Activated CD8-positive, alpha-beta memory T cell treated with anti-CD3 and anti-CD28 coated beads, Interleukin-2, amount 50 U/mL, for 4 hours (primary cell): ENCODE results near the gene NOP9.
A peak's percentile ranks its signal among the peaks of the same experiment; 100 is the strongest.
"Not testable (repeated sequence)": the region's sequence is repeated elsewhere in the genome, so short reads cannot be mapped to it uniquely, and the experiment has no call there.

Source experiments
- DNase-seq: peaks from one replicate; pipeline ENCODE4 v3.0.0-alpha.2; 2020

Gene NOP9

DNA sequence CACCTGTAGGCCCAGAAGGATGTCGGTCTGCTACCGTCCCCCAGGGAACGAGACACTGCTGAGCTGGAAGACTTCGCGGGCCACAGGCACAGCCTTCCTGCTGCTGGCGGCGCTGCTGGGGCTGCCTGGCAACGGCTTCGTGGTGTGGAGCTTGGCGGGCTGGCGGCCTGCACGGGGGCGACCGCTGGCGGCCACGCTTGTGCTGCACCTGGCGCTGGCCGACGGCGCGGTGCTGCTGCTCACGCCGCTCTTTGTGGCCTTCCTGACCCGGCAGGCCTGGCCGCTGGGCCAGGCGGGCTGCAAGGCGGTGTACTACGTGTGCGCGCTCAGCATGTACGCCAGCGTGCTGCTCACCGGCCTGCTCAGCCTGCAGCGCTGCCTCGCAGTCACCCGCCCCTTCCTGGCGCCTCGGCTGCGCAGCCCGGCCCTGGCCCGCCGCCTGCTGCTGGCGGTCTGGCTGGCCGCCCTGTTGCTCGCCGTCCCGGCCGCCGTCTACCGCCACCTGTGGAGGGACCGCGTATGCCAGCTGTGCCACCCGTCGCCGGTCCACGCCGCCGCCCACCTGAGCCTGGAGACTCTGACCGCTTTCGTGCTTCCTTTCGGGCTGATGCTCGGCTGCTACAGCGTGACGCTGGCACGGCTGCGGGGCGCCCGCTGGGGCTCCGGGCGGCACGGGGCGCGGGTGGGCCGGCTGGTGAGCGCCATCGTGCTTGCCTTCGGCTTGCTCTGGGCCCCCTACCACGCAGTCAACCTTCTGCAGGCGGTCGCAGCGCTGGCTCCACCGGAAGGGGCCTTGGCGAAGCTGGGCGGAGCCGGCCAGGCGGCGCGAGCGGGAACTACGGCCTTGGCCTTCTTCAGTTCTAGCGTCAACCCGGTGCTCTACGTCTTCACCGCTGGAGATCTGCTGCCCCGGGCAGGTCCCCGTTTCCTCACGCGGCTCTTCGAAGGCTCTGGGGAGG is 11.3 kb downstream of the NOP9 start, which contains the start of gene LTB4R:
Gene LTB4R, plus strand, starts transcription at position 857 of the 959 bp plus-strand sequence. CDS start 4,150 bp downstream, outside the sequence.
- DNase-seq = peak; percentile 65

DNA sequence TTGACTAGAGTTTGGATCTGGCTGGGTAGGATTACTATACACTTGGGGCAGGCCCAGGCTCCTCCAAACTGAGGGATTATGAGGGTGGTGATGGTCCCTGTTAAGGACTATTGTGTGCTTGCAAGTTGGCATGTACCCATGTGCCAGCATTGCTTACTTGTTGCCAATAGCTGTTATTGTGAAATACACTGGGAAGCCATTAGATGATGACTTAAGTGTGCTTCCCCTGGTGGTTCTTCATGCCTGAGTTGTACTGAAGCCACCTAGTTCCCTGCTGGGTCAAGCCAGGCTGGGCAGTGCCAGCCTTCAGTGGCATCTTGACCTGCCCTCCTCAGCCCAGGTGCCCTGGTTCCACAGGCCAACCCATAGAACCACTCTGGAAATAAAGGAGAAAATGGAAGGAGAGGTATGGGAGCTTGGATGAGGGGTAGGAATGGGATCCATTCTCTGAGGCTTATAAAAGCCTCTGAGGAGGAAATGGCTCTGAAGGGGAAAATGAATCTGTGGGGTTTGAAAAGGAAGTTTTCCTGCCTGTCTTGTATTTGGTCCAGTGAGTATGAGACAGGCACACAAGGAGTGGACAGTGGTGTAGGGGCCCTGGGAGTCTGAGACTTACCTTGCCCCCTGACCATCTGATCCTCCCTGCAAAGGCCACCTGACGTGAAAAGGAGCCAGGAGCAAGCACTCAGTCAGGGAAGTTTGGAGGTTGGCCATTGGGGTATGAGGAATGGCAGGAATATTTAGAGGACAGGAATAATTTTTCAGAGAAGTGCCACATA is 12.4 kb downstream of the NOP9 start:
- DNase-seq = no peak

DNA sequence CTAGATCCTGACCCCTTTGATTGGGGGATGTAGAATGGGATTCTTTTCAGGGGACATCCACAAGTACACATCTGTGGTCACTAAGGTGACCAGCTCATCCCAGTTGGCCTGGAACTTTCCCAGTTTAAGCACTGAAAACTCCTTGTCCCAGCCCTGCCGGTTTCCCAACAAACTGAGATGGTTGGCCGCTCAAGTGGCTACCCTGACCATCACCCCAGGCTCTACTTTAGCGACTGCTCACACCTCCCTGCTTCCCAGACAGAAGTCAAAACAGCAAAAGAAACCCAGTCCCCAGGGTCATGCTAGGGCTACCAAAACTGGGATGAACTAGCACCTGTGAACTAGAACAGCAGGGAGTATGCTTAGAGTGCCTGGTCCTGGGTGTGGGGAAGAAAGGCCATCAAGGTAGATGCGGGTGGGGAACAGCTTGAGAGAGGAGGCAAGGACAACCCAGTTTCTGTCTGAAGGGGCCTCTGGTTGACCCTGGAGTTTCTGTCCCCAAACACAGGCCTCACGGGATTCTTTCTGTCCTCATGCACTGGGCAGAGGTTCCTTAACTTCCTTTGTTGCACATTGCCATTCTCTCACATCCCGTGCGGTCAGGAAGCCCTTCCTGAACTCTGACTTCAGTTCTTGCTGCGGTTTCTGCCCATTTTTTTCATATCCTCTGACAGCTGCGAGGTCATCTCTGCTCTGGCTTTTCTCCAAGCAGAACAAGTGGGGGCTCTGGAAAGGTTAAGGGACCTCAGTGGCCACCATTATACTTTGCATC is 13.3 kb downstream of the NOP9 start:
- no peak for DNase-seq

DNA sequence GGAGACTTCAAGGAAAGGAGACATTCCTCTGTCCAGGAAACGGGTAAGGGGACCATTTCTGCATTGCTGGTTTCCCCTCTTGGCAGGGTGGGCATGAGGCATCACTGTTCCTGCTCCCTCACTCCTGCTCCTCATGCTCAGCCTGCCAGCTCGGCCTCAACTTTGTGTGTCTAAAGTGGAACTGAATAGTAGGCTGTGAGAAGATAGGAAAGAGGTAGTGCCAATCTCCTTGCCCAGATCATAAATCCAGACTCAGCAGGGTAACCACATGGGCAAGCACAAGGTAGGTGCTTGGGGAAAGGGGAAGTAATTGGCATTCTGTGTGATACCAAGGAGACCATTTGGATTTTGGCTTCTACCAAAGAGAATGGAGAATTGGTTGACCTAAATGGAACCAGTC is 14.3 kb downstream of the NOP9 start:
- DNase-seq = no peak

DNA sequence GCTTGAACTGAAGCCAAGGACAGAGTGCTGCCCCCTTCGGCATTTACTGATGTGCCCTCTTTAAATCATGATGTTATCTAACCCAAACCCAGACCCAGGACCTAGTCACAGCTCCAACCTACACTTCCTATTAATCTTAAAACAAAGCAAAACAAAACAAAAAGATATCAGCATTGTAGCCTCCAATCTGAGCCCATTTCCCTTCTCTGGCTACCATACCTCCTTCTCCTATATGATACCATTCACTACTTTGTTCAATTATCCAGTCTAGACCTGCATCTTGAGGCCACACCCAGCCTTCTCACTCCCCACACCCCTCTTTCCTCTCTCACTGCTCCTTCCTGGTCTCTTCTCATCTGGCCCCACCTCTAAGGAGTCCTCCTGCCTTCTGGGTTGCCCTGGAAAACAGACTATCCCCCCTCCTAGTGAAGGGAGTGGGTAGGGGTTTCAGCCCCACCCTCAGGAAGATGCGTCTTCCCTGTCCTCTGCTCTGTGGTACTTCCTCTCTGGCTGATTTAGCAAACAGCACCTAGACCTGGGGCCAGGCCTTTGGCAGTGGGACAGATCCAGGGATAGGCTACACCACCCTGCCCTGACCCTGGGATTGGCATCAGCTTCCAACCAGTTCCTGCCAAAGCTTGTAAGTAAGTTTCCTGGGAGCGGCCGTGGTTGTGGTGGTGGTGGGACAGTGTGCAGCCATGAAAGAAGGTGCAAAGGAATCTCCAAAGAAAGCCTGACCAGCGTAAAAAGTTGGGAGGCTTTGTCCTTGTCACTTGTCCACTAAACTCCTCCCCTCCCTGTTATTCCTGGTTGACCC is 14.9 kb downstream of the NOP9 start:
- no peak for DNase-seq

DNA sequence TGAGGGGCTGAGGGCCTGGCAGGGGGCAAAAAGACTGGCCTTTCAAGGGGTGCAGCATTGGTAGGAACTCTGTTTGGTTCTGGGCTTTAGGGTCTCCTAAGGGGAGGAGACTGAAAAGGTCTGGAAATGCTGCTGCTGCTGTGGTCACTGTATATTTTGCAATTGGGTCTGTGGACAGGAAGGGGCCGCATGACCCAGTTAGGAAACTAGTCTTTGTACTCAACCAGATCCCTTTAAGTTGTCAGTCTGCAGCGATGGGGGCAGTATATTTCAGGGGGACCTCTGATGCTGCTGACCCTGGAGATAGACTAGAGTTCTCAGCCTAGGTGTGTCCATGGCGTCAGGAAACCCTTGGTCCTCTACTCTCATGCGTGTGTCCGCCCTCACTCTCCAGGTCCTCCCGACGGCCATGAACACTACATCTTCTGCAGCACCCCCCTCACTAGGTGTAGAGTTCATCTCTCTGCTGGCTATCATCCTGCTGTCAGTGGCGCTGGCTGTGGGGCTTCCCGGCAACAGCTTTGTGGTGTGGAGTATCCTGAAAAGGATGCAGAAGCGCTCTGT is 15.7 kb downstream of the NOP9 start:
- no peak for DNase-seq

DNA sequence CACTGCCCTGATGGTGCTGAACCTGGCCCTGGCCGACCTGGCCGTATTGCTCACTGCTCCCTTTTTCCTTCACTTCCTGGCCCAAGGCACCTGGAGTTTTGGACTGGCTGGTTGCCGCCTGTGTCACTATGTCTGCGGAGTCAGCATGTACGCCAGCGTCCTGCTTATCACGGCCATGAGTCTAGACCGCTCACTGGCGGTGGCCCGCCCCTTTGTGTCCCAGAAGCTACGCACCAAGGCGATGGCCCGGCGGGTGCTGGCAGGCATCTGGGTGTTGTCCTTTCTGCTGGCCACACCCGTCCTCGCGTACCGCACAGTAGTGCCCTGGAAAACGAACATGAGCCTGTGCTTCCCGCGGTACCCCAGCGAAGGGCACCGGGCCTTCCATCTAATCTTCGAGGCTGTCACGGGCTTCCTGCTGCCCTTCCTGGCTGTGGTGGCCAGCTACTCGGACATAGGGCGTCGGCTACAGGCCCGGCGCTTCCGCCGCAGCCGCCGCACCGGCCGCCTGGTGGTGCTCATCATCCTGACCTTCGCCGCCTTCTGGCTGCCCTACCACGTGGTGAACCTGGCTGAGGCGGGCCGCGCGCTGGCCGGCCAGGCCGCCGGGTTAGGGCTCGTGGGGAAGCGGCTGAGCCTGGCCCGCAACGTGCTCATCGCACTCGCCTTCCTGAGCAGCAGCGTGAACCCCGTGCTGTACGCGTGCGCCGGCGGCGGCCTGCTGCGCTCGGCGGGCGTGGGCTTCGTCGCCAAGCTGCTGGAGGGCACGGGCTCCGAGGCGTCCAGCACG is 16.4 kb downstream of the NOP9 start:
- no peak for DNase-seq

DNA sequence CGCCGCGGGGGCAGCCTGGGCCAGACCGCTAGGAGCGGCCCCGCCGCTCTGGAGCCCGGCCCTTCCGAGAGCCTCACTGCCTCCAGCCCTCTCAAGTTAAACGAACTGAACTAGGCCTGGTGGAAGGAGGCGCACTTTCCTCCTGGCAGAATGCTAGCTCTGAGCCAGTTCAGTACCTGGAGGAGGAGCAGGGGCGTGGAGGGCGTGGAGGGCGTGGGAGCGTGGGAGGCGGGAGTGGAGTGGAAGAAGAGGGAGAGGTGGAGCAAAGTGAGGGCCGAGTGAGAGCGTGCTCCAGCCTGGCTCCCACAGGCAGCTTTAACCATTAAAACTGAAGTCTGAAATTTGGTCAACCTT is 16.9 kb downstream of the NOP9 start:
- DNase-seq = no peak

DNA sequence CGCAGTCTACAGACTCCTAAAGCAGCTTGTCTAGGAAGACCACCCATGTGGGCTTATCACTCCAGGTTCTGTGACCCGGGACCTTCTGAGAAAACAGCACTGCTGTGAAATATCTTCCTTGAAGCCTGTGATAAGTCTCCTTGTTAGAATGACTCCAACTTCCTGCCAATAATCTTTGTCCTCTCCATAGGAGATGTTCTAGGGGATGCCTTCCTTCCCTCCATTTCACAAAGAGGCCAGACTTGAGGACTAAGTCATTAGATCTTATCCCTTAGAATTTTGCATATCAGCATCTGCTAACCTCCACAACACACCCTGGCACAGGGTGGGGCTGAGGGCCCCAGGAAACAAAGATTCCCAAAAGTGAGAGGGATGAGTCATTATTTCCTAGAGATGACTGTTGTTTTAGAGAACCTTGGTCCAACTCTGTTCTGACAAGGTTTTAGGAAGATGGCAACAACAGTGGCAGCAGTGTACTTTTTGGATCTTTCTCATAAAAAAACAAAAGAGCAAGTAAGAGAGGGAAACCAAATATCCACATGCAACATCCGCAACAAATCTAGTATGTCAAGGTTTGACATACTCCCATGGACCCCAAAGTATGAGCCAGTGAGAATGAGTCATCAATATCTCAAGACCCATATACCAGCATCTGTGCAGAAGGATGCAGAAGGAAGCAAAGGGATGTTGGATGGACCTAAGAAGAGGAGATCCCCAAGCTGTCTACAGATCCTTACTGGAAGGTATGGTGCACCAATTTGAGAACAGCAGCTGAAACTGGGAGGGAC is 17.7 kb downstream of the NOP9 start:
- DNase-seq = no peak

DNA sequence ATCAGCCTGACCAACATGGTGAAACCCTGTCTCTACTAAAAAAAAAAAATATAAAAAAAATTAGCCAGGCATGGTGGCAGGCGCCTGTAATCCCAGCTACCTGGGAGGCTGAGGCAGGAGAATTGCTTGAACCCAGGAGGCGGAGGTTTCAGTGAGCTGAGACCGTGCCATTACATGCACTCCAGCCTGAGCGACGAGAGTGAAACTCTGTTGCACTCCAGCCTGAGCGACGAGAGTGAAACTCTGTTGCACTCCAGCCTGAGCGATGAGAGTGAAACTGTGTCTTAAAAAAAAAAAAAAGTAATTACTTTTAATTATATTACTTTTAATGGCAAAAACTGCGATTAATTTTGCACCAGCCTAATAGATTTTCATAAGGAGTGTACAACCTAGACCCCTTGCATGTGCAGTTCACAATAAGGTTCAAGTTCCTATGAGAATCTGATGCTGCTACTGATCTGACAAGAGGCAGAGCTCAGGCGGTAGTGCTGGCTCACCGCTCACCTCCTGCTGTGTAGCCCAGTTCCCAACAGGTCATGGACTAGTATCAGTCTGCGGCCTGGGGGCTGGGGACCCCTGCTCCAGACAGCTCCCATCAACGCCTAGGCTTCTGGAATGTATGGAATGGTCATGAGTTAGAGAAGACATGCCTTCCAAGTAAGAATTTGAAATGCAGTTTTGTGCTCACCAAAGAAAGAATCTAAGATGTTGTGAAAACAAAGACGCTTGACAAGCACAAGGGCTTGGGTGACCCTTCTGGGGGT is 21.7 kb downstream of the NOP9 start:
- no peak for DNase-seq

DNA sequence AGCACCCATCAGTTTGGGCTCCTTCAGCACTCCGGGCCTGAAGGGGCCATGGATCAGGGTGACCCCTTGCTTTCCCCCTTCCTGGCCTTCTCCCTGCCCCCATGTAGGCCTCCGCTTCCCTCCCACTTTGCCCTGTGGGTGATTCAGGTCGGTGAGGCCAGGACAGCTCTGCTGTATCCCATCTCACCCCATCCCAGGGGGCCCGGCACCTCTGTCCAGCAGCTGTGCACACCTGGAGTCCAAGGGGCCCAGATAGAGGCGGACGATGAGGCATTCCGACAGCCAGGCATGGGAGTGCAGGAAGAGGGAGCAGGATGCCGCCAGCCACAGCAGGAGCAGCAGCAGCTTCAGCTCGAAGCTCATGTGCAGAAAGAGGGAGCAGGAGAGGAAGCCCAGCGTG is 23.0 kb downstream of the NOP9 start:
- DNase-seq = no peak

DNA sequence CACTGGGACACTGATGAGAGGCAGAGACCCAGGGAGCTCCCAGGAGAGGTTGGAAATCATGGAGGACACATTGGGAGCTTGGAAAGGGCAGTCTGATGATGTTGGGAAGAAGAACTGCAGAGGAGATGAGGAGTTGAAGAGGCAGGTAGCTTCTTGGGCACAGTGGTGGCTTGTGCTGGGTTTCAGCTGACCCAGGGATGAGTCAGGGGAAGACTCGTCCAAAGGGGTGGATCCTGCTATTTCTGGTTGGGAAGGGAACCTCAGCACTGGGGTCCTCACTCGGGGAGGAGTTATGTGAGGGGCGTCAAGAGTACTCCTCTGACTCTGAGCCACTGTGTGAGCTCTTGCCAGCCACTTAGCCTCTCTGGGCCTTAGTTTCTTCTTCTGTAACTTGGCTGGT is 23.7 kb downstream of the NOP9 start:
- DNase-seq = no peak

DNA sequence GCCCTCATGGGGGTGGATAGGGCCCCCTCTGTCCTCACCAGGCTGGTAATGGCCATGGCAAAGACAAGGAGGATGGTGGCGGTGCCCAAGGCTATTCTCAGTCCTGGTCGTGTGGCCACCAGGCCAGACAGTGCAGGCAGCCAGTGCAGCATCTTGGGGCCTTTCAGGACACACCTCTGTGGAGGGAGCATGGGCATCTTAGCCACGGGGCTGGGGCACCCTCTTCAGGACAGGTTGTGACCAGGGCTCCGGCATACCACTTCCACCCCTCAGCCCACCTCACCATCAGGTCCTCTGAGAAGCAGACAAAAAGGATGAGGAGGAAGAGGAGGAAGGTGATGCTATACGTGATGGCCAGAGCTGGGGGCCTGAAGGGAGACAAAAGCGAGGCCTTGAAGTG is 24.4 kb downstream of the NOP9 start:
- no peak for DNase-seq

DNA sequence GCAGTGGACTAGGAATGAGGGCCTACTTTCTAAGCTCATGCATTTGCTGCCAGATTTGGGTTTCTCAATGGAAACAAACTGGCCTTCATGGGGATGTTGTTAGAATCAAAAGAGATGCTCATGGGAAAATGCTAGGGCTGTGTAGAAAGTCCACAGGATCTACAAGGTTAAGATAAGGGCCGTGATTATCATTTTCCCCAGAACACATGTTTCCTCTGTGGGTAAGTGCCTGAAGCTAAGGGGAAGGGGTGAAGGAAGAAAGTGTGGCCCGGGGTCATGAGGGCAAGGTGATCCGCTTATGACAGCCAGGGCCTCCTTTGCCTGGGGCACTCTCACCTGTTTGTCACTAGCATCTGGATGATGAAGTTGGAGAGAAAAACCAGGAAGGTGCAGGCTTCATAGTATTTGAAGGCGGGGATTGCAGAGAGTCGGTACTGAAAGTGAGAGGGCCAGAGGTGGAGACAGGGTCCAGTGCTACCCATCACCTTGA is 25.4 kb downstream of the NOP9 start:
- DNase-seq = no peak

DNA sequence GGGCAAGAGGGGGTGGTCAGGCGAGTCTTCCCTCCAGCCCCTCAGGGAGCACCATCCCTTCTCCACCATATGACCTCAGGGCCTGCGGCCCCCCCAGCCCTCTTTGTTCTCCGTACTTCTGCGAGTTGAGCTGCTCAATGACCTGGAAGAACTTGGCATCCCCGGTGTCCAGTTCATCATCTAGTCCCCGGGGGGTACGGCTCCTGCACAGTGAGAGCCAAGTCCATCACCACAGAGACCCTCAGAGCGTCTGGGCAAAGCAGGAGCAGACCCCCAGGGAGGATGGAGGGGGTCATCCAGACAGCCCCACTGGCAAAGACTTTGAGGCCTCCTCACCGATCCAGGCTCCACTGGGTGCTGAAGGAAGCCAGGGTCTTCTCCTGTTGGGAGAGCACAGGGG is 26.3 kb downstream of the NOP9 start:
- no peak for DNase-seq

DNA sequence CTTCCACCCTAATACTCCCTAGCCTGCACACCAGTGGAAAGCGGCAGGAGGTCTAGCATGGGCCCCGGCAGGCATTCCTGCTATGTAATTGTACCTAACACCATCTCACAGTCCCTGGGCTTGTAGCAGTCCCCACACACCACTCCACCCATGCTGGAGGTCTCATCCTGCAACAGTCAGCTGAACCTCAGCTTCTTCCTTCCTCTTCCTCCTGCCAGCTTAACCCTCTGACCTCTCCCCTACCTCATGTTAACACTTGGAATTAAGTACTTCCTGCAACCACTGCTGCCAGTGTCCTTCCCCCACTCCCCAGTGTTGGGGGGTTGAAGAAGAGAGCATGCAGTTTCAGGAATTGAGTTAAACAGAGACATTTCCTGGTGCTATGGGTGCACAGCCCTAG is 27.7 kb downstream of the NOP9 start:
- no peak for DNase-seq

DNA sequence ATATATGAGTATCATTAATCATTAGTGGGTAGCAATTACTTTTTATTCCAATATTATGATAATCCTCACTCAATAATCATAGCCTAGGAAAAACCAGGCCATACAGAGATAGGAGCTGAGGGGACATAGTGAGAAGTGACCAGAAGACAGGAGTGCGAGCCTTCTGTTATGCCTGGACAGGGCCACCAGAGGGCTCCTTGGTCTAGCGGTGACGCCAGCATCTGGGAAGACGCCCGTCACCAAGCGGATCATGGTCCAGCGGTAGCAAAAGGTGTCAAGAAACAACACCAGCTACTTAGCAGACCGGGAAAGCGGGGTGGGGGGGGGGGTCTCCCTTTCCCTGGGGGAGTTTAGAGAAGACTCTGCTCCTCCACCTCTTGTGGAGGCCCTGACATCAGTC is 28.3 kb downstream of the NOP9 start:
- DNase-seq = not testable (repeated sequence)

DNA sequence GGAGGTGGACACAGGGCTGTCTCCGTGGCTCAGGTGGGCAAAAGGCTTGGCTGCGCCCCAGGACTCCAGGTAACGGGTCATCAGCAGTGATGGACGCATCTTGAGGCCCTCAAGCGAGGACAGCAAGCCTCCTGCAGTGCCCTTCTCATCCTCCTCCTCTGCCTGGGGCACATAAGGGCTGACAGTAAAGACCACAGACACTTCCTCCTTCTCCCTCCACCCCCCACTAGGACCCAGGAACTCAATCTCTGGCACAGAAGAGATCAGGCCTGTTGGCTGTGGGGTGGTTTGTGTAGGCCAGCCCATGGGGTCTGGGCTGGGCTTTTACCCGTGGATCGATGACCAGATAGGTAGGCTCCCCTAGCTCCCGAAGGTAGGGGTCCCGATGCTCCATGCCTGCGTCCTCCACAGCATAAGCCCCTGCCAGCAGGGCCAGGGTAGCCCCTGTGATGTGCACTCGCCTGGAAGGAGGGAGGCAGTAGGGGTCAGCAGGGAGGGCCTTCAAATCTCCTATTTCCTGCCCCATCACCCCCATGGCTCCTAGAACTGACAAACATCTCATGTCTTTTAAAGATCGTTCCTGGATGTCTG is 29.5 kb downstream of the NOP9 start:
- DNase-seq = no peak

DNA sequence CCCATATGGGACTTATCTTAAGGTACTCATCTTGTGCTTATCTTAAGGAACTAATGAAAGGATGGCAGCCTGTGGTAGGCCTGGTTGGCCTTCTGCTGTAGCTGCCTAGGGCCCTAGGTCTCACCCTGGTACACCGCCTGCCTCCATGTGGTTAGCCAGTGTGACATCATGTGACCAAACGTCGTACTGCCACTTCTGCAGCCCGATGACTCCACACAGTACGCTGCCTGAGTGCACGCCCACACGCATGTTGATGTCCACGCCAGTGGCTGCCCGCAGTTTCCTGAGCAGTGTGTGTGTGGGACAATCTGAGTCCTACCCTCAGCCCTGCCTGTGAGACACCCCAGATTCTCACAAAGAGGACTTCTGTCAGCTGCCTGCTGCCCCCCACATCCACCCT is 30.1 kb downstream of the NOP9 start:
- peak; percentile 62 for DNase-seq
